CD4-positive, alpha-beta memory T cell (primary cell): ENCODE results near the gene VWA1. TPM values are rescaled to one million over a fixed set of nuclear protein-coding genes. Genes with fewer than 3 reads are reported as not detected.
A peak's percentile ranks its signal among the peaks of the same experiment; 100 is the strongest.

Source experiments
- CTCF ChIA-PET: fragments of 350-600 bp; sonication (Branson Sonifier 250); formaldehyde crosslinking; loops from one replicate; lab custom pipeline; 2021; ENCODE audit warnings: inconsistent platforms; ENCODE audit not compliant: partially characterized antibody; lab: Charles Lee
- POLR2A ChIA-PET: fragments of 350-600 bp; sonication (Branson Sonifier 250); formaldehyde crosslinking; loops from one replicate; lab custom pipeline; 2021; ENCODE audit not compliant: partially characterized antibody; lab: Charles Lee
- DNase-seq, 5 donors: peaks; one replicate each; pipeline versions ENCODE4 v3.0.0 to v3.0.0-alpha.2; 2020 to 2022; ENCODE audit warnings: mixed read lengths in 1 of 5
- H3K27ac ChIP-seq: one replicate; pipeline ENCODE4 v1.7.0; 2013; ENCODE audit warnings: low read depth, low read length
- H3K27me3 ChIP-seq: 2 replicates; pipeline ENCODE4 v1.7.0; 2013; ENCODE audit warnings: mild to moderate bottlenecking, low read length, moderate library complexity; ENCODE audit not compliant: insufficient read depth
- H3K36me3 ChIP-seq: 2 replicates; pipeline ENCODE4 v1.7.0; 2013; ENCODE audit warnings: mild to moderate bottlenecking, low read length, moderate library complexity; ENCODE audit not compliant: insufficient read depth
- H3K4me1 ChIP-seq: 2 replicates; pipeline ENCODE4 v1.7.0; 2013; ENCODE audit warnings: mild to moderate bottlenecking, low read length, moderate library complexity; ENCODE audit not compliant: insufficient read depth
- H3K4me3 ChIP-seq, 2 donors: one replicate each; pipeline ENCODE4 v1.7.0; 2013; ENCODE audit warnings: low read length in 2 of 2, mild to moderate bottlenecking in 1 of 2
- H3K9me3 ChIP-seq, 2 donors: one replicate each; pipeline ENCODE4 v1.7.0; 2013; ENCODE audit warnings: low read length in 2 of 2, control low read depth in 1 of 2; ENCODE audit not compliant: control insufficient read depth in 1 of 2
- H3K27ac Mint-ChIP-seq, 7 donors: one replicate each; pipeline ENCODE4 v1.8.0; 2020 to 2021; ENCODE audit warnings: mixed read lengths in 7 of 7, mild to moderate bottlenecking in 6 of 7, inconsistent platforms in 3 of 7, moderate library complexity in 3 of 7
- H3K27me3 Mint-ChIP-seq, 2 donors: one replicate each; pipeline ENCODE4 v1.8.0; 2020 to 2021; ENCODE audit warnings: mixed read lengths in 2 of 2
- H3K36me3 Mint-ChIP-seq, 2 donors: one replicate each; pipeline ENCODE4 v1.8.0; 2020 to 2021; ENCODE audit warnings: mixed read lengths in 2 of 2, inconsistent platforms in 1 of 2, mild to moderate bottlenecking in 1 of 2
- H3K4me1 Mint-ChIP-seq, 4 donors: one replicate each; pipeline ENCODE4 v1.8.0; 2020 to 2021; ENCODE audit warnings: mixed read lengths in 4 of 4, mild to moderate bottlenecking in 1 of 4
- H3K4me3 Mint-ChIP-seq, 8 donors: one replicate each; pipeline ENCODE4 v1.8.0; 2020 to 2021; ENCODE audit warnings: mixed read lengths in 8 of 8, mild to moderate bottlenecking in 7 of 8, moderate library complexity in 6 of 8, inconsistent platforms in 3 of 8
- H3K9me3 Mint-ChIP-seq, 8 donors: one replicate each; pipeline ENCODE4 v1.8.0; 2020 to 2021; ENCODE audit warnings: mixed read lengths in 8 of 8, mild to moderate bottlenecking in 5 of 8, inconsistent platforms in 3 of 8, moderate library complexity in 1 of 8
- intact Hi-C: fragments of 100-400 bp; cut with micrococcal nuclease; formaldehyde crosslinking; loops from one replicate; pipeline ENCODE4 v1.15.1; 2023
- polyA plus RNA-seq, 2 donors: library from polyadenylated mRNA; unstranded; fragments of 300-500 nt; fragmentation: Illumina TruSeq; gene quantifications; one replicate each; pipeline ENCODE4 v1.2.3, GENCODE V29; 2021
- total RNA-seq, 2 experiments: library from RNA; stranded (reverse); gene quantifications; one replicate each; pipeline ENCODE4 v1.2.3, GENCODE V29; 2021

Gene VWA1, protein sequence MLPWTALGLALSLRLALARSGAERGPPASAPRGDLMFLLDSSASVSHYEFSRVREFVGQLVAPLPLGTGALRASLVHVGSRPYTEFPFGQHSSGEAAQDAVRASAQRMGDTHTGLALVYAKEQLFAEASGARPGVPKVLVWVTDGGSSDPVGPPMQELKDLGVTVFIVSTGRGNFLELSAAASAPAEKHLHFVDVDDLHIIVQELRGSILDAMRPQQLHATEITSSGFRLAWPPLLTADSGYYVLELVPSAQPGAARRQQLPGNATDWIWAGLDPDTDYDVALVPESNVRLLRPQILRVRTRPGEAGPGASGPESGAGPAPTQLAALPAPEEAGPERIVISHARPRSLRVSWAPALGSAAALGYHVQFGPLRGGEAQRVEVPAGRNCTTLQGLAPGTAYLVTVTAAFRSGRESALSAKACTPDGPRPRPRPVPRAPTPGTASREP
- not detected for total RNA-seq
- polyA plus RNA-seq, result not detected

DNA sequence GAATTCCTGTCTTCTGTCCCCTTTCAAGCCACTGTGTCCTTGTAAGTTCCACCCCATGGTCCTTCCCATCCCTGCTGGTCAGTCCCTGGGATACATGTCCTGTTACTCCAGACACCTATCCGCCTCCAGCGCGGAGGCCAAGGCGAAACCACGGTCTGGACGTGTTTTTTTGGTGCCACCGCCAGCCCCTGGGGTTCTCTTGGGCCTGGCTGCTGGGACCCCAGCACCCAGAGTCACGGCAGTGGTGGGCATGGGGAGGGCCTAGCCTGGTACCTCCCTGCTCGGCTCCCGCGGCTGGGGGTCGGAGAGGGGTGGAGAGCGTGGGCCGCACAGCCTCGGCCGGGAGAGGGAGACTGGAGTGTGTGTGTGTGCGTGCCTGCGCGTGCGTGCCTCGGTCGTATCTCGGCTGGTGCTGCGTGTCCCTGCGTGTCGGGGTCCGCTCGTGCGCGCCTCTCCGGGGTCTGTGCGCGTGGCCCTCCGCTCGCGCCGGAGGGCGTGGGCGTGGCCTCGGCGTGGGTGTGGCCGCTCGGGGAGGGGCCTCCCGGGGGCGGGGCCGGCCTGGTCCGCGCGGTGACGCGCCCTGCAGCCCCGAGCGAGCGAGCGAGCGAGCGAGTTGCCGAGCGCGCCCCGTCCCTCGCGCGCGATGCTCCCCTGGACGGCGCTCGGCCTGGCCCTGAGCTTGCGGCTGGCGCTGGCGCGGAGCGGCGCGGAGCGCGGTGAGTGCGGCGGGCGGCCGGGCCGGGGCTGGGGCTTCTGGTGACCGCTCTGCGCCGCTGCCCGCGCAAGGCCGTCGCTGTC is at the start of gene VWA1:
Gene VWA1 (plus strand): TSS at position 585 of the 798 bp plus-strand sequence. CDS start 59 bp downstream, at position 644.
- CTCF ChIA-PET, result no interaction called here
- POLR2A ChIA-PET, result no interaction called here
- no peak within 1 kb of the TSS for H3K27ac Mint-ChIP-seq

GRCh38 chr1:1385931-1386330 is 49.6 kb upstream of the VWA1 start:
- peaks cover 30 to 41% of the 10 kb centered on the region in 2 donors for H3K36me3 Mint-ChIP-seq
- Histone ChIP-seq H3K36me3 (peaks cover 50% of the 10 kb centered on the region), H3K4me1 (no peaks in the 10 kb centered on the region), H3K27me3 (no peaks in the 10 kb centered on the region), H3K27ac (no peak overlapping the region), H3K4me3 (no peak overlapping the region), H3K9me3 (no peaks in the 10 kb centered on the region)
- H3K27me3 Mint-ChIP-seq, result no peaks in the 10 kb centered on the region
- H3K4me1 Mint-ChIP-seq, result peaks cover 0 to 1% (median 0%) of the 10 kb centered on the region in 4 donors
- CTCF ChIA-PET, result interaction anchor here (1.0 kb wide), 1 partner anchor 14 kb away, joined by 3 read pairs; no protein-coding TSS in a partner anchor
- POLR2A ChIA-PET, result interaction anchor here (0.8 to 4.8 kb wide), 3 partner anchors 10 to 14 kb away, joined by 3 to 20 read pairs (median 3); partner anchors contain the start of genes AURKAIP1 and CCNL2
- peak overlapping the region in 1 of 7 donors; percentile 55 for H3K27ac Mint-ChIP-seq
- H3K9me3 Mint-ChIP-seq, result no peaks in the 10 kb centered on the region
- intact Hi-C loops, result no loop called here
- no peak overlapping the region for H3K4me3 Mint-ChIP-seq
- DNase-seq, result no peak

More for the DNA sequence above, at the start of gene VWA1:
- peaks cover 0 to 8% (median under 1%) of the 10 kb centered on the region in 4 donors for H3K4me1 Mint-ChIP-seq
- H3K27me3 Mint-ChIP-seq, result peaks cover 7 to 10% of the 10 kb centered on the region in 2 donors
- H3K9me3 Mint-ChIP-seq, result no peaks in the 10 kb centered on the region
- Histone ChIP-seq H3K9me3 (no peaks in the 10 kb centered on the region), H3K27me3 (peaks cover 24% of the 10 kb centered on the region), H3K4me1 (peaks cover 7% of the 10 kb centered on the region), H3K4me3 (no peak within 1 kb of the TSS), H3K27ac (no peak within 1 kb of the TSS), H3K36me3 (no peaks in the 10 kb centered on the region)
- no peaks in the 10 kb centered on the region for H3K36me3 Mint-ChIP-seq
- intact Hi-C loops, result no loop called here
- DNase-seq, result peak; percentile 39 to 52 (median 43)
- H3K4me3 Mint-ChIP-seq, result peak within 1 kb of the TSS in 6 of 8 donors; percentile 21 to 77 (median 49)

DNA sequence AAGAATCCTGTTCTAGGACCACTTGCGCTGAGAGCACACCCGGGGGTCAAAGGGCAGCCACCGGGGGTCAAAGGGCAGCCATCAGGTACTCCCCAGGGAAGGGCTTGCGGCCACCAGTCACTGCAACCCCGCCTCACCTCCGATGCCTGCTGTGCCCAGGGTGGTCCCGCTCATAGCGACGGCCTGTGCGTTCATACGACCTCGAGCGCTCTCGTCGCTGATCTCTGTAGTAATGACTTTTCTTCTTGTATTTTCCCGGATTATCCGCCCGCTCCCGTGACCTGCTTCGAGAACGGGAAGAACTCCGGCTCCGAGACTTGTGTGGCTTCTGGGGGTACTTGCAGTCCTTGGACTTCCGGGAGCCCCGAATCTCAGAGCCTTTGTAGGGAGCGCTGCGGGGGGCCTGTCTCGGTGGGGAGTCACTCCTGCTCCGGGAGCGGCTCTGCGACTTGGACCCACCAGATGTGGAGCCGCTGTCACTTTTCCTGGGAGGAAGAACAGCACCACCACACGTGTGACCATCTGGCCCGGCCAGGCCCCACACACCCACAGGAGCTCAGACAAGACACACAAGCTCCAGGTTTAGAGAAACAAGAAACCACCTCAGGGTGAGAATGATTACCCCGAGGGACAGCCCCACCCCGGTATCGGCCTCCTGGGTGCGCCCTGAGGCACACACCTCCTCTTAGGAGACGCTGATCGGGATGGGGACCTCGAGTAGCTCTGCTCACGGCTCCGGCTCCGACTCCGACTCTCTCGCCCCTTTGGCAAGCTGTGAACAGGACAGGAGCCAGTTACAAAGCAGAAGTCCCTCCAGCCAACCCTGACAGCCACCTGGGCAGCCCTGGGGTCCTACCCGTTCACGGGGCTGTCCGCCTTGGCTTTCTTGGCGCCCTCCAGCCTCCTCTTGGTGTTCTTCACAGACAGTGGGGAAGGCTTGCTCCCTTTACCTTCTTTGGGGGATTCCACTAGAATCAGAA is 48.1 kb upstream of the VWA1 start:
- no peaks in the 10 kb centered on the region for H3K4me1 ChIP-seq
- no peak overlapping the region for H3K4me3 Mint-ChIP-seq
- peaks cover 64% of the 10 kb centered on the region for H3K36me3 ChIP-seq
- no peak overlapping the region for H3K4me3 ChIP-seq
- no peak overlapping the region for H3K27ac ChIP-seq
- H3K4me1 Mint-ChIP-seq, result peaks cover 0 to 3% (median under 1%) of the 10 kb centered on the region in 4 donors
- no peaks in the 10 kb centered on the region for H3K27me3 ChIP-seq
- intact Hi-C loops, result no loop called here
- CTCF ChIA-PET, result interaction anchor here (1.0 kb wide), 1 partner anchor 16 kb away, joined by 3 read pairs; no protein-coding TSS in a partner anchor
- H3K36me3 Mint-ChIP-seq, result peaks cover 39 to 55% of the 10 kb centered on the region in 2 donors
- no peaks in the 10 kb centered on the region for H3K9me3 Mint-ChIP-seq
- no peak overlapping the region for H3K27ac Mint-ChIP-seq
- no peaks in the 10 kb centered on the region for H3K9me3 ChIP-seq
- POLR2A ChIA-PET, result interaction anchor here (0.6 to 4.8 kb wide), 5 partner anchors 9 to 224 kb away, joined by 3 to 20 read pairs (median 4); partner anchors contain the start of genes AURKAIP1 and CCNL2
- no peaks in the 10 kb centered on the region for H3K27me3 Mint-ChIP-seq
- no peak for DNase-seq

DNA sequence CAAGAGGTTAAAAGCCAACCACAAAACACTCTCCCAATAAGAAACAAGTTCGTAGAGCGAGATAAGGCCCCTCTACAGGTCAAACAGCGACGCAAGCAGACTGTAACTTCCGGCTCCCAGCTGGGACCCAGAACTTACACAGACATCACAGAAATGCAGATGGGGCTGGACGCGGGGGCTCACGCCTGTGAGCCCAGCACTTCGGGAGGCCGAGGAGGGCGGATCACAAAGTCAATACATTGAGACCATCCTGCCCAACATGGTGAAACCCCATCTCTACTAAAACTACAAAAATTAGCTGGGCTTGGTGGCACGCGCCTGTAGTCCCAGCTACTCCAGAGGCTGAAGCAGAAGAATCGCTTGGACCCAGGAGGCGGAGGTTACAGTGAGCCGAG is 47.4 kb upstream of the VWA1 start:
- POLR2A ChIA-PET, result interaction anchor here (0.6 to 4.8 kb wide), 4 partner anchors 8 to 223 kb away, joined by 4 to 20 read pairs (median 4); partner anchors contain the start of genes AURKAIP1 and CCNL2
- intact Hi-C loops, result no loop called here

GRCh38 chr1:1390675-1391074 is 44.8 kb upstream of the VWA1 start:
- DNase-seq, result no peak
- Histone ChIP-seq H3K4me3 (no peak overlapping the region), H3K4me1 (peaks cover 3% of the 10 kb centered on the region), H3K9me3 (no peaks in the 10 kb centered on the region), H3K27me3 (no peaks in the 10 kb centered on the region), H3K27ac (no peak overlapping the region), H3K36me3 (peaks cover 89% of the 10 kb centered on the region)
- Mint-ChIP-seq H3K4me1 (peaks cover 5 to 21% (median 12%) of the 10 kb centered on the region in 4 donors), H3K27me3 (no peaks in the 10 kb centered on the region), H3K9me3 (no peaks in the 10 kb centered on the region), H3K36me3 (peaks cover 59 to 82% of the 10 kb centered on the region in 2 donors), H3K27ac (no peak overlapping the region), H3K4me3 (no peak overlapping the region)
- ChIA-PET CTCF (no interaction called here), POLR2A (interaction anchor here (1.6 to 2.9 kb wide), 2 partner anchors 9 kb away, joined by 3 to 13 read pairs; partner anchors contain the start of gene CCNL2)
- intact Hi-C loops, result no loop called here

More for the DNA sequence above, 47.4 kb upstream of the VWA1 start:
- H3K27me3 ChIP-seq, result no peaks in the 10 kb centered on the region
- H3K4me1 ChIP-seq, result peaks cover 3% of the 10 kb centered on the region
- Mint-ChIP-seq H3K27me3 (no peaks in the 10 kb centered on the region), H3K4me3 (no peak overlapping the region), H3K4me1 (peaks cover 0 to 6% (median under 1%) of the 10 kb centered on the region in 4 donors), H3K9me3 (no peaks in the 10 kb centered on the region), H3K27ac (no peak overlapping the region), H3K36me3 (peaks cover 41 to 61% of the 10 kb centered on the region in 2 donors)
- DNase-seq, result no peak
- H3K9me3 ChIP-seq, result no peaks in the 10 kb centered on the region
- CTCF ChIA-PET, result no interaction called here
- no peak overlapping the region for H3K4me3 ChIP-seq
- H3K36me3 ChIP-seq, result peaks cover 71% of the 10 kb centered on the region
- no peak overlapping the region for H3K27ac ChIP-seq

- H3K27ac ChIP-seq, result no peak overlapping the region
- Mint-ChIP-seq H3K36me3 (peaks cover 58 to 78% of the 10 kb centered on the region in 2 donors), H3K4me3 (no peak overlapping the region), H3K27me3 (no peaks in the 10 kb centered on the region), H3K4me1 (peaks cover 6 to 23% (median 12%) of the 10 kb centered on the region in 4 donors), H3K27ac (peak overlapping the region in 1 of 7 donors; percentile 18), H3K9me3 (no peaks in the 10 kb centered on the region)
- peaks cover 84% of the 10 kb centered on the region for H3K36me3 ChIP-seq
- ChIA-PET CTCF (no interaction called here), POLR2A (interaction anchor here (0.9 to 2.9 kb wide), 4 partner anchors 9 to 16 kb away, joined by 3 to 13 read pairs (median 4); partner anchors contain the start of genes AURKAIP1, CCNL2 and MRPL20)
- no peak overlapping the region for H3K4me3 ChIP-seq
- H3K9me3 ChIP-seq, result no peaks in the 10 kb centered on the region
- DNase-seq, result no peak
- H3K4me1 ChIP-seq, result peaks cover 3% of the 10 kb centered on the region
- no peaks in the 10 kb centered on the region for H3K27me3 ChIP-seq
- intact Hi-C loops, result no loop called here
Measured at GRCh38 chr1:1391225-1391624, 44.3 kb upstream of the VWA1 start.
